Ishikawa (cell line): ENCODE data around the gene TFR2.

Experiments
- CEBPB ChIP-seq: IDR thresholded peaks from 2 replicates; pipeline ENCODE4 v1.6.1; 2012
- CREB1 ChIP-seq: IDR thresholded peaks from 2 replicates; pipeline ENCODE4 v1.6.1; 2012; ENCODE audit warnings: low read depth
- EGR1 ChIP-seq: IDR thresholded peaks from 2 replicates; pipeline ENCODE4 v1.6.1; 2012
- EP300 ChIP-seq: IDR thresholded peaks from 2 replicates; pipeline ENCODE4 v1.6.1; 2012; ENCODE audit warnings: borderline replicate concordance
- FOXM1 ChIP-seq: IDR thresholded peaks from 2 replicates; pipeline ENCODE4 v1.6.1; 2012; ENCODE audit warnings: low read depth, borderline replicate concordance
- NFIC ChIP-seq: IDR thresholded peaks from 2 replicates; pipeline ENCODE4 v1.6.1; 2012
- RAD21 ChIP-seq: IDR thresholded peaks from 2 replicates; pipeline ENCODE4 v1.6.1; 2012; ENCODE audit warnings: low read depth
- TAF1 ChIP-seq: IDR thresholded peaks from 2 replicates; pipeline ENCODE4 v1.6.1; 2012; ENCODE audit warnings: low read depth, mild to moderate bottlenecking
- TCF12 ChIP-seq: IDR thresholded peaks from 2 replicates; pipeline ENCODE4 v1.6.1; 2012; ENCODE audit warnings: low read depth
- TEAD4 ChIP-seq: IDR thresholded peaks from 2 replicates; pipeline ENCODE4 v1.6.1; 2012
- YY1 ChIP-seq: IDR thresholded peaks from 2 replicates; pipeline ENCODE4 v1.6.1; 2012; ENCODE audit warnings: low read depth
- ZBTB7A ChIP-seq: IDR thresholded peaks from 2 replicates; pipeline ENCODE4 v1.6.1; 2012; ENCODE audit warnings: low read depth
- TF ChIP-seq, protein P1 (sequence below): IDR thresholded peaks from 2 replicates; pipeline ENCODE4 v1.6.1; 2012
- TF ChIP-seq, protein P2 (sequence below): IDR thresholded peaks from 2 replicates; pipeline ENCODE4 v1.6.1; 2012
- TF ChIP-seq, protein P3 (sequence below): IDR thresholded peaks from 2 replicates; pipeline ENCODE4 v1.6.1; 2012; ENCODE audit warnings: low read depth, mild to moderate bottlenecking

Gene TFR2

DNA sequence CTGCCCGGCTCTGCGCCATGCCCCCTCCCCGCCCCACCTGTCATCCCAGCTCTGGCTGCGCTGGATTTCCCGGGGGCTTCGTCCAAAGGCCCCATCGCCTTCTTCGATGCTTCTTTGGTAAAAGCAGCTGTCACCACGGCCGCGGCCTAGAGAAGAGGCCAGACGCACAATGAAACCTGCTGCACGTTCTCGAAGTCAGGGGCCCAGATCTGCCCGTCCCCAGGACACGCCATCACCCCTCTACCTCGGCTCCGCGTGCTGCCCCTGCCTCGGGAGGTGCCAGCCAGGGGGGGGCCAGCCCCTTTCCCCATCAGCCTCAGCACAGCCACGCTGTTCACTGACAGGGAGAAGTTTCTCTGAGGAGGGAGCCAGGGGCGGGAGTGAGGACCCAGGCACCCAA, 45.9 kb upstream of the TFR2 start:
- TF ChIP-seq CREB1: no peak
- TF ChIP-seq EP300: no peak

DNA sequence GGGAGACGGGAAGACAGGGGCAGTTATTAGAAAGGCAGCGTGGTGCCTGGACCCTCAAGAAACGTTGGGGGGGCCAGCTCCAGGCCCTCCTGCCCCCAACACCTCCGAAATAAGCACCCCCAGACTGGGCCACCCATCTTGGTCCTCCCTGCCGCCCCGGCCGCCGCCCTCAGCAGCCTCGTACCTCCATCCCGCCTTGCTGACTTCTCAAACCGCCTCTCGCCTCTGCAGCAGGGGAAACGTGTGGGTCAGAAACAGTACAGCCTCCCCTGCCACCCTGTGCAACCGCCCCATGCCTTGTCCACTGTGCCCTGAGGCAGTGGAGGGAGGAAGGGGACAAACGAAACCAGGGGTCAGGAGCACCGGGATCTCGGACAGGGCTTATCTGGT, 45.5 kb upstream of the TFR2 start:
- no peak for TF ChIP-seq YY1
- TF ChIP-seq CEBPB: no peak
- TF ChIP-seq, protein P1, sequence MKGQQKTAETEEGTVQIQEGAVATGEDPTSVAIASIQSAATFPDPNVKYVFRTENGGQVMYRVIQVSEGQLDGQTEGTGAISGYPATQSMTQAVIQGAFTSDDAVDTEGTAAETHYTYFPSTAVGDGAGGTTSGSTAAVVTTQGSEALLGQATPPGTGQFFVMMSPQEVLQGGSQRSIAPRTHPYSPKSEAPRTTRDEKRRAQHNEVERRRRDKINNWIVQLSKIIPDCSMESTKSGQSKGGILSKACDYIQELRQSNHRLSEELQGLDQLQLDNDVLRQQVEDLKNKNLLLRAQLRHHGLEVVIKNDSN: no peak
- TF ChIP-seq NFIC: no peak
- TF ChIP-seq TEAD4: no peak
- TF ChIP-seq EGR1: no peak
- TF ChIP-seq, protein P2, sequence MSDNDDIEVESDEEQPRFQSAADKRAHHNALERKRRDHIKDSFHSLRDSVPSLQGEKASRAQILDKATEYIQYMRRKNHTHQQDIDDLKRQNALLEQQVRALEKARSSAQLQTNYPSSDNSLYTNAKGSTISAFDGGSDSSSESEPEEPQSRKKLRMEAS: no peak
- no peak for TF ChIP-seq ZBTB7A
- TF ChIP-seq RAD21: no peak
- TF ChIP-seq TCF12: no peak
- TF ChIP-seq CREB1: no peak
- TF ChIP-seq, protein P3, sequence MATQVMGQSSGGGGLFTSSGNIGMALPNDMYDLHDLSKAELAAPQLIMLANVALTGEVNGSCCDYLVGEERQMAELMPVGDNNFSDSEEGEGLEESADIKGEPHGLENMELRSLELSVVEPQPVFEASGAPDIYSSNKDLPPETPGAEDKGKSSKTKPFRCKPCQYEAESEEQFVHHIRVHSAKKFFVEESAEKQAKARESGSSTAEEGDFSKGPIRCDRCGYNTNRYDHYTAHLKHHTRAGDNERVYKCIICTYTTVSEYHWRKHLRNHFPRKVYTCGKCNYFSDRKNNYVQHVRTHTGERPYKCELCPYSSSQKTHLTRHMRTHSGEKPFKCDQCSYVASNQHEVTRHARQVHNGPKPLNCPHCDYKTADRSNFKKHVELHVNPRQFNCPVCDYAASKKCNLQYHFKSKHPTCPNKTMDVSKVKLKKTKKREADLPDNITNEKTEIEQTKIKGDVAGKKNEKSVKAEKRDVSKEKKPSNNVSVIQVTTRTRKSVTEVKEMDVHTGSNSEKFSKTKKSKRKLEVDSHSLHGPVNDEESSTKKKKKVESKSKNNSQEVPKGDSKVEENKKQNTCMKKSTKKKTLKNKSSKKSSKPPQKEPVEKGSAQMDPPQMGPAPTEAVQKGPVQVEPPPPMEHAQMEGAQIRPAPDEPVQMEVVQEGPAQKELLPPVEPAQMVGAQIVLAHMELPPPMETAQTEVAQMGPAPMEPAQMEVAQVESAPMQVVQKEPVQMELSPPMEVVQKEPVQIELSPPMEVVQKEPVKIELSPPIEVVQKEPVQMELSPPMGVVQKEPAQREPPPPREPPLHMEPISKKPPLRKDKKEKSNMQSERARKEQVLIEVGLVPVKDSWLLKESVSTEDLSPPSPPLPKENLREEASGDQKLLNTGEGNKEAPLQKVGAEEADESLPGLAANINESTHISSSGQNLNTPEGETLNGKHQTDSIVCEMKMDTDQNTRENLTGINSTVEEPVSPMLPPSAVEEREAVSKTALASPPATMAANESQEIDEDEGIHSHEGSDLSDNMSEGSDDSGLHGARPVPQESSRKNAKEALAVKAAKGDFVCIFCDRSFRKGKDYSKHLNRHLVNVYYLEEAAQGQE: no peak
- no peak for TF ChIP-seq TAF1

DNA sequence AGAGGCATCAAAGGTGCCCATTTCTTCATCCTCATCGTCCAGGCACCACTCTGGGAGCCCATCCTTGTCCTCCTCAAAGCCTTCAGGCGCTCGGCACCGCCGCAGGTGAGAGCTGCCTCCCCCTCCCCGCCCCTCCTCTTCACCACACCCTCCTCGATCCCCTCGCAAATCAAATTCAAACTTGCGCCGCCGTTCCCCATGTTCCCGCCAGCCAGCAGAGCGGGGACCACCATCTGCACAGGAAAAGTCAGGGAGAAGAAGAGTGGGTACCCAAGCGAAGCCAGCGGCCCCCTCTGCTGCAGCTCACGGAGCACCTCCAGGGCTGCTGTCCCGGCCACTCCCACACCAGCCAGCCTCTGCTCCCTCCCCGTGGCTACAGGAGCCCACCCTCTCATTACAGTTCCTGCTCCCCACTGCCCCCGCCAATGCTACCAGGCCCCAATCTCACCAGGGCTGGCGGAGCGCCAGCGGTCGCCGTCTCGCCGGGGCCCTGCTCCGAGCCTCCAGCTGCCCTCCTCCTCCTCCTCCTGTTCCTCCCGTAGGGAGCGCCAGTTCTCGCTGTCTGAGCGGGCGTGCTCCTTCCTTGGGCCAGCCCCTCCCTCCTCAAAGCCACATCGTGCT, 45.0 kb upstream of the TFR2 start:
- TF ChIP-seq ZBTB7A (no peak), TEAD4 (no peak), CEBPB (no peak), TCF12 (no peak), TAF1 (no peak), YY1 (no peak), EGR1 (no peak), NFIC (no peak), RAD21 (no peak), EP300 (no peak), CREB1 (no peak), FOXM1 (no peak)
- TF ChIP-seq, protein P2: no peak
- TF ChIP-seq, protein P3: no peak
- TF ChIP-seq, protein P1: no peak

DNA sequence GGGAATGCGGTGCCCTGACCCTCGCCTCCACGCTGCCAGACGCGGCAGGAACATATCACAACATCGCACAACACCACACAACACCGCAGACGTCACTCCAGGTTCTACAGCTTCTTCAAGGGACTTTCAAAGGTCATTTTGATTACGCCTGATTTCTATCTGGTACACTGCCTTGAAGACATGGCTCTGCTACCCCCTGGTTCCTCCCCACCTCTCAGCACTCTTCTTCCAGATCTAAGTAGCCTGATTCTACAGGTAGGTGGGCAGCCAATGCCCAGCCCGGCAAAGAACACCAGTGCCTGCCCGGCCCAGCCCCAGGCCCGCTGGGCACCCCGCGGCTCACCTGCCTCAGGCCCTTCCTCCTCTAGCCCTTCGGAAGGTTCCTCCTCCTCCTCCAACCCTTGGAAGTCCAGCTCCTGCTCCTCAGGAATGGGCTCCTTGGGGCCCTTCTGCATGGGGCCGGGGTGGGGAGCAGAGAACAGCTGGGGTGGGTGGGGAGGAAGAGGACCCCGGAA, 44.3 kb upstream of the TFR2 start:
- TF ChIP-seq EP300: no peak
- TF ChIP-seq TAF1: no peak
- TF ChIP-seq CREB1: no peak
- TF ChIP-seq ZBTB7A: no peak

DNA sequence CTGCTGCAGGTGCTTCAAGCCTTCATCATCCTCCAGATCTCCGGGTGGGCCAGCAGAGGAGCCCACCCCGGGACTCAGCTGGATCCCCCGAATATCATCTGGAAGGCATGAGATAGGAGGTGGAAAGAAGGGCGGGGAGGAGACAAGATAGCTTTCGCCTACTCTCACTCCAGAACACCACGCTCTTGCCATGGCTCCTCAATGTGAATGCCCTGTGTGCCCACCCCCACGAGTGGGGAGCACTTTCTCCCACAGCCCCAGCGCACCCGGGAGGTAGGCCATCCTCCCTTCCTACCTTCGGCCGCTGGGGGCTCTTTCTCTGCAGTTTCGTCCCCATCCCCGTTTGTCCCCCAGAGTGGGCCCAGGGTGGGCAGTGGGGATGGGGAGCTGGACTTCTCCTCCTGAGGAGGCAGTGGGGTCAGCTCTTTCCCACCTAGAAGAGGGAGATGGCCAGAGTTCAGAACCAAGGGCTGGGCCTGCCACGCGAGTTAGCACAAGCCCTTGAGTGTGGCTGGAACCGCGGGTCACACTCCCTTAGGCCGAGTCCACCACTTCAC, 43.8 kb upstream of the TFR2 start:
- TF ChIP-seq EP300 (no peak), RAD21 (no peak), NFIC (no peak), TEAD4 (no peak), YY1 (no peak), TCF12 (no peak)
- TF ChIP-seq, protein P1: no peak
- TF ChIP-seq, protein P2: no peak
- TF ChIP-seq, protein P3: no peak
